Spleen (tissue), 11 donors: Measurements from ENCODE around the gene KCNK4. TPM values are rescaled to one million over a fixed set of nuclear protein-coding genes. Genes with fewer than 3 reads are reported as not detected.
A peak's percentile ranks its signal among the peaks of the same experiment; 100 is the strongest.

ENCODE experiments used
- DNase-seq: peaks from one replicate; pipeline ENCODE4 v3.0.0-alpha.2; 2020
- H3K27ac ChIP-seq, 8 donors: fragments of 200-600 bp; sonication (generic) in 7 of 8; 1 replicate in 4 of 8; 2 replicates in 4 of 8; pipeline versions ENCODE4 v1.5.0 to v1.8.0; 2016 to 2021; ENCODE audit warnings: inconsistent platforms in 4 of 8, mild to moderate bottlenecking in 4 of 8, moderate library complexity in 1 of 8
- H3K27me3 ChIP-seq, 7 donors: fragments of 200-600 bp; sonication (generic) in 6 of 7; replicated peaks in 1 of 7; 1 replicate in 4 of 7; 2 replicates in 3 of 7; pipeline versions ENCODE4 v1.5.0 to v1.8.0; 2016 to 2021; ENCODE audit warnings: inconsistent platforms in 3 of 7, mild to moderate bottlenecking in 1 of 7
- H3K36me3 ChIP-seq, 6 donors: fragments of 200-600 bp; sonication (generic) in 5 of 6; 1 replicate in 4 of 6; 2 replicates in 2 of 6; pipeline versions ENCODE4 v1.5.0 to v1.8.0; 2016 to 2021; ENCODE audit warnings: inconsistent platforms in 2 of 6
- H3K4me1 ChIP-seq, 6 donors: fragments of 200-600 bp; sonication (generic) in 5 of 6; 1 replicate in 3 of 6; 2 replicates in 3 of 6; pipeline versions ENCODE4 v1.5.0 to v1.8.0; 2016 to 2021; ENCODE audit warnings: inconsistent platforms in 3 of 6
- H3K4me3 ChIP-seq, 8 donors: fragments of 200-600 bp; sonication (generic) in 7 of 8; 1 replicate in 4 of 8; 2 replicates in 4 of 8; pipeline versions ENCODE4 v1.5.0 to v1.8.0; 2016 to 2021; ENCODE audit warnings: inconsistent platforms in 4 of 8, mild to moderate bottlenecking in 4 of 8, moderate library complexity in 2 of 8
- H3K9me3 ChIP-seq, 8 donors: fragments of 200-600 bp; sonication (generic) in 7 of 8; 1 replicate in 4 of 8; 2 replicates in 4 of 8; pipeline versions ENCODE4 v1.5.0 to v1.8.0; 2016 to 2021; ENCODE audit warnings: inconsistent platforms in 4 of 8
- CTCF ChIP-seq, 11 experiments: fragments of 200-600 bp in 7 of 11; fragments of 450-650 bp in 4 of 11; sonication (generic) in 4 of 11; IDR thresholded peaks in 8 of 11; conservative IDR thresholded peaks in 3 of 11; 1 replicate in 7 of 11; 2 replicates in 4 of 11; pipeline versions ENCODE4 v1.4.0 to v1.8.0; 2016 to 2021; ENCODE audit warnings: antibody characterized with exemption in 11 of 11, inconsistent platforms in 4 of 11, mild to moderate bottlenecking in 1 of 11
- POLR2A ChIP-seq, 3 donors: fragments of 450-650 bp; IDR thresholded peaks; one replicate each; pipeline ENCODE4 v1.5.1; 2017; ENCODE audit warnings: antibody characterized with exemption in 3 of 3, mild to moderate bottlenecking in 1 of 3
- POLR2AphosphoS5 ChIP-seq, 3 donors: sonication (generic); formaldehyde crosslinking; IDR thresholded peaks; one replicate each; pipeline ENCODE4 v1.5.1; 2017; ENCODE audit warnings: antibody characterized with exemption in 3 of 3
- WGBS, 5 donors: extraction: QIAGEN DNeasy Blood & Tissue Kit in 3 of 5; methylation state at CpG; one replicate each; pipeline versions ENCODE4 v1.1.5 to v1.1.7; 2013 to 2018; 5-methylcytosine and 5-hydroxymethylcytosine counted together
- intact Hi-C: fragments of 100-400 bp; cut with DNase I; formaldehyde crosslinking; loops from one replicate; pipeline ENCODE4 v1.15.0; 2023; ENCODE audit warnings: low total_unique reads
- polyA plus RNA-seq, 3 donors: library from polyadenylated mRNA; stranded (reverse); fragments of 200-250 nt; gene quantifications; one replicate each; pipeline ENCODE4 v1.2.1, GENCODE V29; 2013
- total RNA-seq, 7 donors: library from RNA; depleted of rRNA in 3 of 7; stranded (reverse); fragments of >200 nt in 3 of 7; fragmentation: NEBNext Ultra II Directional in 4 of 7; extraction: Animal tissue kit (Norgen Biotek cat#: 25700) in 4 of 7; gene quantifications; one replicate each; pipeline versions ENCODE4 v1.1.0 to v1.2.1, GENCODE V29; 2016 to 2021
- donor health status: healthy with polysubstance abuse.
- donor health status: DM: no; HTN: no; CAD: no; lungs with moderate emphysema.
- donor health status: DM: no; HTN: no; CAD: no.
- donor health status: Bipolar disorder and iron deficiency.
- donor health status: healthy.
- donor health status: DM: no; HTN: no; CAD: no.
- donor health status: DM: yes; HTN: yes; CAD: no.

KCNK4 gene
- total and polyA plus RNA-seq, 10 donors: 0.06 to 0.77 (median 0.35) TPM; not detected in 5

DNA sequence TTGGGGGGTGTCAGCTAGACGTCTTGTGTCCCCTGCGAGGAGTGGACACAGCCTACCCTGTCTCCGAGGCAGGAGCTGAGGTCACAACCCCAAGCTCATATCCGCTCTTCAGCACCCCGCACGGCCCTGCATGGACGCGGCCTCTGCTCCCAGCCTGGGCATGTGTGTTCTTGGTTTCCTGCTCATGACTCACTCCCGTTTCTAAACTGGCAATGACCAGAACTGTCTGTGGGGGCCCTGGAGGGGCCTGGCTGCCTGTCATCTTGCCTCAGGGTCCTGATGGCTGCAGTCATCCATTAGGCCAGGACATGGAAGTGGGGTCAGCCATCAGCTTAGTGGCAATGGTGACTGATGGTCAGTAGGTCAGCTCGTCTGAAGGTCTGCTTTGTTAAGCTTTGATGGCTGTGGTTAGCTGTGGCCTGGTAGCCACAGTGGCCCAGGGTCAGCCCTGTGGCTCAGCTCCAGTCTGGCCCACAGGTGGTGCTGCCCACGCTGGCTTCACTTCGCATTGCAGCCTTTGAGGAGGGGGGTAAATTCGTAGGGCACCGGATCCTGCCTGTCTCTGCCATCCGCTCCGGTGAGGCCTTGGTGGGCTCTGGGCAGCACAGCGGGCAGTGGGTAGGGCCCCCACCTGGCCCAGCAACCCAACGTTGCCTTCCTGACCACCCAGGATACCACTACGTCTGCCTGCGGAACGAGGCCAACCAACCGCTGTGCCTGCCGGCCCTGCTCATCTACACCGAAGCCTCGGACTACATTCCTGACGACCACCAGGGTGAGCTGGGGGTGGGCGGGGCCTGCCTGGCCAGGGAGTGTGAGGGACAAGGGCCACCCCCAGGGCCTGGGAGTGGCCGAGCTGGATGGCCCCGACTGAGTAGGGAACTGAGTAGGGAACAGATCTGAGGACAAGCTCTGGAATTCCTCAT lies 27.8 kb upstream of the KCNK4 start:
- 87 to 90% (median 88%) methylated on average over 26 to 29 of the region's 29 CpGs for WGBS, 5 donors
- H3K27me3 ChIP-seq: no peaks in the 10 kb centered on the region
- H3K27ac ChIP-seq: no peak overlapping the region
- peaks cover 14 to 23% (median 19%) of the 10 kb centered on the region in 6 donors for H3K4me1 ChIP-seq
- intact Hi-C loops: no loop called here
- no peak overlapping the region for H3K4me3 ChIP-seq
- DNase-seq: peak; percentile 72
- H3K9me3 ChIP-seq: no peaks in the 10 kb centered on the region
- TF ChIP-seq POLR2AphosphoS5 (IDR thresholded peaks at IDR 0.05) (peak in 1 of 3 donors; percentile 14), POLR2A (IDR thresholded peaks at IDR 0.05) (no peak), CTCF (IDR thresholded peaks at IDR 0.05 in 8 of 11, conservative IDR thresholded peaks at IDR 0.05 in 3 of 11) (no peak)
- peaks cover 0 to 94% (median 59%) of the 10 kb centered on the region in 6 donors for H3K36me3 ChIP-seq

- Histone ChIP-seq H3K27ac (no peak overlapping the region), H3K9me3 (no peaks in the 10 kb centered on the region), H3K4me3 (no peak overlapping the region), H3K27me3 (no peaks in the 10 kb centered on the region), H3K4me1 (peaks cover 21 to 30% (median 25%) of the 10 kb centered on the region in 6 donors), H3K36me3 (peaks cover 0 to 87% (median 53%) of the 10 kb centered on the region in 6 donors)
- TF ChIP-seq POLR2A (IDR thresholded peaks at IDR 0.05) (no peak), POLR2AphosphoS5 (IDR thresholded peaks at IDR 0.05) (no peak), CTCF (IDR thresholded peaks at IDR 0.05 in 8 of 11, conservative IDR thresholded peaks at IDR 0.05 in 3 of 11) (no peak)
- WGBS, 5 donors: 91 to 97% (median 96%) methylated on average over 3 to 8 of the region's 8 CpGs
- intact Hi-C loops: no loop called here
- no peak for DNase-seq
Observed at GRCh38 chr11:64263947-64264317, 27.2 kb upstream of the KCNK4 start.

DNA sequence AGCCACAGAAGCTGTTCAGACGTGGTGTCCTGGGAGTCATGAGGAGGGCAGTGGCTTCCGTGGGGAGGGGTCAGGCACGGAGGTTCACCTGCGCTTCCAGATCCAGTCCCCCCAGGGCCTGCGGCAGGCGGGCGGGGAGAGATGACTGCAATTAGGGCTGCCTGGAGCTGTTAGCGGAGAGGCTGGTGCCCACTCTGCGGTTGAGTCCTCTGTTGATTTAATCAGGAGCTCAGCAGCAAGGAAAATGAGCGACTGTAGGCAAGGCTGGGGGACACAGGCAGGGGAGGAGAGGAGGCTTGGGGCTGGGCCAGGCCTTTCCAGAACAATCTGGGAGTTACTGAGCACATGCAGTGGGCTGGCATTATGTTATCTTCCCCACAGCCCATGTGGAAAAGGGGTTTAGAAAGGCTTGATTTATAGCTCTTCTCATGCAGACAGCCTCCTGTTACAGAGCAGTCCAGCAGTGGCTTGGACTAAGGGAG lies 26.7 kb upstream of the KCNK4 start:
- intact Hi-C loops: no loop called here
- Histone ChIP-seq H3K9me3 (no peaks in the 10 kb centered on the region), H3K27ac (no peak overlapping the region), H3K4me3 (no peak overlapping the region), H3K36me3 (peaks cover 0 to 82% (median 48%) of the 10 kb centered on the region in 6 donors), H3K4me1 (peaks cover 22 to 34% (median 27%) of the 10 kb centered on the region in 6 donors), H3K27me3 (no peaks in the 10 kb centered on the region)
- WGBS, 5 donors: 92 to 98% (median 95%) methylated on average over 5 to 10 of the region's 10 CpGs
- no peak for DNase-seq
- TF ChIP-seq POLR2A (IDR thresholded peaks at IDR 0.05) (no peak), POLR2AphosphoS5 (IDR thresholded peaks at IDR 0.05) (no peak), CTCF (IDR thresholded peaks at IDR 0.05 in 8 of 11, conservative IDR thresholded peaks at IDR 0.05 in 3 of 11) (no peak)
